Islet precursor cell (in vitro differentiated cells): ENCODE results near the gene ALDH1A2.
"Not testable (repeated sequence)": the region's sequence is repeated elsewhere in the genome, so short reads cannot be mapped to it uniquely, and the experiment has no call there.

Experiments used
- DNase-seq: peaks from one replicate; pipeline ENCODE4 v3.0.0-alpha.2; 2018

The ALDH1A2 gene

GRCh38 chr15:58039079-58040035 is 26.2 kb downstream of the ALDH1A2 start:
- DNase-seq: no peak

- DNase-seq: no peak
Observed at GRCh38 chr15:58038426-58039078, 27.0 kb downstream of the ALDH1A2 start.

GRCh38 chr15:58037723-58038301 is 27.7 kb downstream of the ALDH1A2 start:
- DNase-seq: no peak

- DNase-seq: no peak
Observed at GRCh38 chr15:58036579-58036978, 28.9 kb downstream of the ALDH1A2 start.

DNA sequence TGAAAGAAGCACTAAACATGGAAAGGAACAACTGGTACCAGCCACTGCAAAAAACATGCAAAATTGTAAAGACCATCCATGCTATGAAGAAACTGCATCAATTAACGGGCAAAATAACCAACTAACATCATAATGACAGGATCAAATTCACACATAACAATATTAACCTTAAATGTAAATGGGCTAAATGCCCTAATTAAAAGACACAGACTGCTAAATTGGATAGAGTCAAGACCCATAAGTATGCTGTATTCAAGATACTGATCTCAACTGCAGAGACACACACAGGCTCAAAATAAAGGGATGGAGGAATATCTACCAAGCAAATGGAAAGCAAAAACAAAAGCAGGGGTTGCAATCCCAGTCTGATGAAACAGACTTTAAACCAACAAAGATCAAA is 37.1 kb downstream of the ALDH1A2 start:
- not testable (repeated sequence) for DNase-seq

DNA sequence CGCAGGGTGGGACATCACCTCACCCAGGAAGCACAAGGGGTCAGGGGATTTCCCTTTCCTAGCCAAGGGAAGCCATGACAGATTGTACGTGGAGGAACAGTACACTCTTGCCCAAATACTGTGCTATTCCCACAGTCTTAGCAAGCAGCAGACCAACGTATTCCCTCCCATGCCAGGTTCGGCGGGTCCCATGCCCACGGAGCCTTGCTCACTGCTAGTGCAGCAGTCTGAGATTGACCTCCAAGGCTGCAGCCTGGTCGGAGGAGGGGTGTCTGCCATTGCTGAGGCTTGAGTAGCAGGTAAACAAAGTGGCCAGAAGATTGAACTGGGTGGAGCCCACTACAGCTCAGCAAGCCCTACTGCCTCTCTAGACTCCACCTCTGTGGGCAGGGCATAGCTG is 39.0 kb downstream of the ALDH1A2 start:
- no peak for DNase-seq

DNA sequence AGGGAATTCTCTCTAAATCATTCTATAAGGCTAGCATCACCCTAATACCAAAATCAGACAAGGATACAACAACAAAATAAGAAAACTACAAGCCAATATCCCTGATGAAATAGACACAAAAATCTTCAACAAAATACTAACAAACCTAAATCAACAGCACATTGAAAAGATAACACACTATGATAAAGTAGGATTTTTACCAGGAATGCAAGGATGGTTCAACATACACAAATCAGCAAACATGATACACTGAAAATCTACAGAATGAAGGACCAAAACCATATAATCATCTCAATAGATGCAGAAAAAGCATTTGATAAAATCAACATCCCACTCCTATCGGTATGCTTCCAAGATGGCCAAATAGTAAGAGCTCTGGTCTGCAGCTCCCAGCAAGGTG is 39.5 kb downstream of the ALDH1A2 start:
- no peak for DNase-seq

GRCh38 chr15:58021332-58022230 is 43.9 kb downstream of the ALDH1A2 start:
- no peak for DNase-seq

DNA sequence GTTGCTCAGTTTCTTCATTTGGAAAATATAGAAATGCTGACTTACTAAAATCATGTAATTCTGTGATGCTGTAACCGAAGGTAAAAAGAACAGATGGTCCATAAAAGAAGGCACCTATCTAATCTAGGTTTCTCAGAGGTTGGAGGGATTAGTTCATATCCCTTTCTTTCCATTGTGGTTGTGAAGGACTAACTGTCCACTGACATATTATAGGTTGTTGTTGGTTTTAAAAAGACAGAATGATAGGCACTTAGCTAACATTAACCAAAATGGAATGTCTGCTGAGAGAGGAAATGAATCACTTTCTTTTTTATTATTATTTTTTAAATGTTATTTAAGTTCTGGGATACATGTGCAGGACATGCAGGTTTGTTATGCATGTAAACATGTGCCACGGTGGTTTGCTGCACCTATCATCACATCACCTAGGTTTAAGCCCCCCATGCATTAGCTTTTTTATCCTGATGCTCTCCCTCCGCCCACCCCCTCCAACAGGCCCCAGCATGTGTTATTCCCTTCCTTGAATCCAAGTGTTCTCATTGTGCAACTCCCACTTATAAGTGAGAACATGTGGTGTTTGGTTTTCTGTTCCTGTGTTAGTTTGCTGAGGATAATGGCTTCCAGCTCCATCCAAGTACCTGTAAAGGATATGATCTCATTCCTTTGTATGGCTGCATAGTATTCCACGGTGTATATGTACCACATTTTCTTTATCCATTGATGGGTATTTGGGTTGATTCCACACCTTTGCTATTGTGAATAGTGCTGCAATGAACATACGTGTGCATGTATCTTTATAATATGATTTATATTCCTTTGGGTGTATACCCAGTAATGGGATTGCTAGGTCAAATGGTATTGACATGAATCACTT is 45.8 kb downstream of the ALDH1A2 start:
- no peak for DNase-seq

- no peak for DNase-seq
Observed at GRCh38 chr15:58017869-58018268, 47.6 kb downstream of the ALDH1A2 start.

GRCh38 chr15:58016581-58017175 is 48.8 kb downstream of the ALDH1A2 start:
- no peak for DNase-seq

- no peak for DNase-seq
Observed at GRCh38 chr15:58015565-58015964, 49.9 kb downstream of the ALDH1A2 start.

DNA sequence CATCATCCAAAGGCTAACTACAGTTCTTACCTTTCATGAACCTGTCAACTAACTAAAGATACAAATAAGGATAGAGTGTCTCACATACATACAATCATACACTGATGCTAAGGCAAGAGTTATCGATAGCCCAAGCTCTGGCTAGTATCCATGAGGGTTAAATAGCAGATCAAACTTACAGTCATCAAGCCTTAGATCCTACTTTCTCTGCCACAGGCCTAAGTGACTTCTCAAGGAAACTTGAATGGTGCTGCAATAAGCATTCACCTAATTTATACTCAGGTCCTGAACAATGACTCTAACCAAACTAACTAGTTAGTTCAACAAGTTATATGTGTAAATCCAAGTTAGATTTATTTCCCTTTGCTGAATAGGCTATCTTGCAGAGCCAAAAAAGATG is 51.0 kb downstream of the ALDH1A2 start:
- DNase-seq: no peak

DNA sequence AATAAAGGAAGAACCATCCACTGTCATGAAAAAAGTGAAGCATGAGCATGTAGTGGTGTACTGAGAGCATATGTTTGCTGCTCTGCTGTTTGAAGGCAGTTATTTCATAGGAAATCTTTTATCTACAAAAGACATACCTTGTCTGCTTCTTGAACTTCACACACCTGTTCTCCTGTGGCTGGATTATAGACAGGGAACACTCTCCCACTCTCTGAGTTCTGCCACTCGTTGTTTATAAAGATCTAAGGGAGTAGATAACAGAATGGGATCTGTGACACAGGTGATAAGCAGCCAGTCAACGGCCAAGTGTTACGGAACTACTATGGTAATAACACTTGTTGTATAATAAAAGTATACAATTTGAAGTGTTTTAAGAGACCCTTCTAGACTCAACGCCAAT is 51.5 kb downstream of the ALDH1A2 start:
- DNase-seq: no peak

DNA sequence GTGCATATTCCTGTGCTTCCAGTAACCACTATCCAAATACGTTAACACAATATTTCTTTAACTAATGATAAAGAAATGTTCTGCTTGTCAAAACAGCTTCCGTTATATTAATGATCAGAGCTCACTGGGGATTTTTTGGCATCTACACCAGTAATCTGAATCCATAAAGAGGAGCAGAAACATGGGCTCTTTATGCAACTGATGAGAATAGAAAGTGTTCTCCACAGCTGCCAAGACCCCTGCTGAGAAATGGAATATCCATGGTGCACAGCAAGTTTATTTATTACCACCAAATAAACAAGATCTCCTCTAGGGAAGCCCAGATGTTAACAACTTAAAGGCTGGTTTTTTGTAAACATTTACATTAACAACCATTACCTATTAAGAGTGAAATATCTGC is 54.5 kb downstream of the ALDH1A2 start:
- no peak for DNase-seq

GRCh38 chr15:58003810-58004209 is 61.7 kb downstream of the ALDH1A2 start:
- no peak for DNase-seq

- no peak for DNase-seq
Observed at GRCh38 chr15:58002338-58003126, 63.0 kb downstream of the ALDH1A2 start.

DNA sequence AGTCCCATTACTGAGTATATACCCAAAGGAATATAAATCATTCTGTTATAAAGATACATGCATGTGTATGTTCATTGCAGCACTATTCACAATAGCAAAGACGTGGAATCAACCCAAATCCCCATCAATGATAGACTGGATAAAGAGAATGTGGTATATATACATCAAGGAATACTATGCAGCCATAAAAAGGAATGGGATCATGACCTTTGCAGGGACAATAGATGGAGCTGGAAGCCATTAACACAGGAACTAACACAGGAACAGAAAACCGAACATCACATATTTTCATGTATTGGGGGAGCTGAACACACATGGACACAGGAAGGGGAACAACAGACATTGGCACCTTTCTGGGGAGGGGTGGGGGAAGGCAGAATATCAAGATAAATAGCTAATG is 65.8 kb downstream of the ALDH1A2 start:
- not testable (repeated sequence) for DNase-seq

DNA sequence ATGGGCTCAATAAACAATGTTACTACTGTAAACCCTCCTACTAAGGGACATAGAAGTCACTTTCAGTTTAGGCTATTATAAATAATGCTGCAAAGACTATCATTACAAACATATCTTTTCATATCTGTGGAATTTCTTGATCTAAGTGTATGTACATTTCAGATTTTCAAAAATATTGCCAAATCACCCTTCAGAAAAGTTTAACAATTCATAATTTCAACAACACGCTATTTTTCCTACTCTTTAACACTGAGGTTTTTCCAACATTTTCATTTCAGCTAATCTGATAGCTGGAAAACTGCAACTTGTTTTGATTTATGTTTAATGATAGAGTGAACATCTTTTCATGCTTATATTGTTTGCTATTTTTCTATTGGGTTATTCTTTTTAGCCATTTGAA is 69.0 kb downstream of the ALDH1A2 start:
- no peak for DNase-seq
